NOMO-1 (cell line): ENCODE measurements around the gene BBS1.
"Not testable (repeated sequence)": the region's sequence is repeated elsewhere in the genome, so short reads cannot be mapped to it uniquely, and the experiment has no call there.

Experiments
- DNase-seq, 2 experiments: peaks; one replicate each; lab custom pipeline; 2025; ENCODE audit not compliant: unreplicated experiment in 2 of 2; lab: John Stamatoyannopoulos, UW

The BBS1 gene

GRCh38 chr11:66569076-66569475 lies 58.6 kb downstream of the BBS1 start:
- DNase-seq, result no peak

- DNase-seq, result no peak
These were observed 59.8 kb downstream of the BBS1 start for GRCh38 chr11:66570079-66570849.

GRCh38 chr11:66570850-66571180 lies 60.4 kb downstream of the BBS1 start:
- no peak for DNase-seq

GRCh38 chr11:66579017-66579606 lies 68.7 kb downstream of the BBS1 start:
- DNase-seq, result peak; percentile 39 to 41

GRCh38 chr11:66580803-66581202 lies 70.4 kb downstream of the BBS1 start:
- no peak for DNase-seq

- DNase-seq, result no peak
These were observed 70.8 kb downstream of the BBS1 start for GRCh38 chr11:66581261-66581660.

GRCh38 chr11:66582565-66583147 lies 72.2 kb downstream of the BBS1 start:
- not testable (repeated sequence) for DNase-seq
